Measurements from ENCODE around the gene ADGB.

The ADGB gene

DNA sequence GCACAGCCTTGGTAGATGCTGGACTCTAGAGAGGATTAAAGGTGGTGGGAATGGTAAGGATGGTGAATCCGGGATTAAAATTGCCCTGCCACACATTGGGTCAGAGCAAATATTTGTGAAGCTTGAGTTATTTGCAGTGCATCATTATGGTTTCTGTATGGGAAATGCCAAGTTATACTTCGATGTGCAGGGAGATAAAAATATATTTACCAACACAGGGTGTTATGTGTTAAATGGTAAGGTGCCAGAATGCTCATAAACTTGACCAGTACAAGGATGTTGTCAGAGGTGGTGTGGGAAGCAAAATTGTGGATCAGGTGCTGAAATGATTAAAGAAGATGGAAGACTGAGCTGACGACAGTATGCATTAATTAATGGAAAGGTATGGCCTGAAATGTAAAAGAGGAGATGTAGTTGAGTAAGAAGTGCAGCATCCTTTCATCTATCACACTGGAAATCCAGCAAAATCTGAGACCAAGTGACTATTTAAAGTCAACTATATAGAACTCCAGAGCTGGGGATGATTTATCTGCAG, 262.3 kb downstream of the ADGB start:
- DNase-seq (ENCODE audit: low spot score): no peak

DNA sequence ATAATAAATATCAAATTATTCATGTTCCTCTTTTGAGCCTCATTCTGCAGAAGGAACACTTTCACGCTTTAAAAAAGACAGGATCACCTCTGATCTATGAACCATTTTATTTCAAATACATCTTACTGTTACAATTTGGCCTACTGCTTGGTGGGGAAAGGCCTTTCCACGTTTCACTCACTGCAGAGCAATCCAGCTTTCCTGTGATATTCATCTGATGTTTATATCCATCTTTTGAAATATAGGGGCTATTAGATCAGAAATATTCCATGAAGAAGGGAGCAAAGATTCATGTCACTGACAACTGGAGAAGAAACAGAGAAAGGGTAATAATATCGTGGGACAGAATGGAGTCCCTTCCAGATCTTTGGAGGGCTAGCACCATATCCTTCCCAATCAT, 262.9 kb downstream of the ADGB start:
- DNase-seq (ENCODE audit: low spot score): no peak

DNA sequence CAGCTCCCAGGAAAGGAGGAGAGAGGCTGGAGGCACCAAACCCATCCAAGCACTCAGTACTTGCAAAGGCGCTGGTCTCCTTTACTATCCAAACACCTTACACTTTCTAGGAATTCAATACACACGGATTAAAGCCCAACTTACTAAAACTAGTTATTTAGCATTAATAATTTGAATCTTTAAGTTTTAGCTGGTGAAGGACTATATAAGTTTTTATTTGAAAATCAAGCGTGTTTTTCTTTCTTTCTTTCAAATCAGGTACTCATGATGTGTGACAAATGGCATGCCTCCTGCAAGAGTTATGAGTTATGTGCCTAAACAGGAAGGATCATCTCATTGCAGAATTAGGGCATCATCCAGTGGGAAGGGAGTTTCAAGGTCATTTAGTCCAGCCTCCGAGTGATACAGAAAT, 263.7 kb downstream of the ADGB start:
- no peak for DNase-seq (ENCODE audit: low spot score)

- no peak for DNase-seq (ENCODE audit: low spot score)
Measured at GRCh38 chr6:146864300-146864699, 265.5 kb downstream of the ADGB start.

GRCh38 chr6:146864885-146865284, 266.1 kb downstream of the ADGB start:
- no peak for DNase-seq (ENCODE audit: low spot score)
